ENCODE results near the gene CCNB2.
"Not testable (repeated sequence)": the region's sequence is repeated elsewhere in the genome, so short reads cannot be mapped to it uniquely, and the experiment has no call there.

CCNB2 gene

GRCh38 chr15:59159210-59159609, 54.3 kb downstream of the CCNB2 start:
- TF ChIP-seq, protein P1, sequence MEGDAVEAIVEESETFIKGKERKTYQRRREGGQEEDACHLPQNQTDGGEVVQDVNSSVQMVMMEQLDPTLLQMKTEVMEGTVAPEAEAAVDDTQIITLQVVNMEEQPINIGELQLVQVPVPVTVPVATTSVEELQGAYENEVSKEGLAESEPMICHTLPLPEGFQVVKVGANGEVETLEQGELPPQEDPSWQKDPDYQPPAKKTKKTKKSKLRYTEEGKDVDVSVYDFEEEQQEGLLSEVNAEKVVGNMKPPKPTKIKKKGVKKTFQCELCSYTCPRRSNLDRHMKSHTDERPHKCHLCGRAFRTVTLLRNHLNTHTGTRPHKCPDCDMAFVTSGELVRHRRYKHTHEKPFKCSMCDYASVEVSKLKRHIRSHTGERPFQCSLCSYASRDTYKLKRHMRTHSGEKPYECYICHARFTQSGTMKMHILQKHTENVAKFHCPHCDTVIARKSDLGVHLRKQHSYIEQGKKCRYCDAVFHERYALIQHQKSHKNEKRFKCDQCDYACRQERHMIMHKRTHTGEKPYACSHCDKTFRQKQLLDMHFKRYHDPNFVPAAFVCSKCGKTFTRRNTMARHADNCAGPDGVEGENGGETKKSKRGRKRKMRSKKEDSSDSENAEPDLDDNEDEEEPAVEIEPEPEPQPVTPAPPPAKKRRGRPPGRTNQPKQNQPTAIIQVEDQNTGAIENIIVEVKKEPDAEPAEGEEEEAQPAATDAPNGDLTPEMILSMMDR (IDR thresholded peaks at IDR 0.05; ENCODE audit: control insufficient read depth, insufficient read depth, low read depth, low read length, missing control alignments) = no peak
- no peak for DNase-seq (ENCODE audit: low read depth)
- H3K4me3 ChIP-seq (ENCODE audit: control insufficient read depth, low read depth, low read length) = no peak overlapping the region

DNA sequence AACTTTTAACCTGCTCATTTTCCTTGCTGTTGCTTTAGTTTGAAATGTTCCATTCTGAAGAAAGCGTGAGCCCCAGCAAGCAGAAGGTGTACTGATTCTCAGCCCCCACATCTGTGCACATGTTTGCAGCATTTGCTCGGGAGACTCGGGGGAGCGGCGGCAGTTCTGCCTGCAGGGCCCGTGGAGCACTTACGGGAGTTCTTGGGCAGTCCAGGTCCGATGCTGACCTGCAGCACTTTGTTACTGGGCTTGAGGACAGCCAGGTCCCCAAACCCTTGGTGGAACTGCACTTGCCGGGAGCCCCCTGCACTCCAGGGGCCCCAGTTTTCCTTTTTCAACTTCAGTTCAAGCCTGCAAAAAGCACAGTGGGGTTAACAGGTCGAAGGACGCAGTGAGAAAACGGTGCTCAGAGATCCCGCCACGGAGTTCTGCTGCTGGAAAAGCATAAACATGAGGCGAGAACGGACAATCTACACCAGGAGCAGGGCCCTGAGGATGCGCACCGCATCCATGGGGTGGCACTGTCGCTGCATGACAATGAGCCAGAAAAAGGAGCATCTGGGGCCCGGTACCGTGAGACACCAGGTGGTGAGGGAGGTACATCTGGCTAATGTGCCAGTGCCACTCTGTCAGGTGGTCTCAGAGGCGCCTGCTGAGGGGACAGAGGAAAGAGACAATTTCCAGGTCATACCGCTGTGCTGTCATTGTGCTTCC, 56.1 kb downstream of the CCNB2 start:
- DNase-seq (ENCODE audit: low read depth) = no peak
- no peak overlapping the region for H3K4me3 ChIP-seq (ENCODE audit: control insufficient read depth, low read depth, low read length)
- TF ChIP-seq, protein P1 (IDR thresholded peaks at IDR 0.05; ENCODE audit: control insufficient read depth, insufficient read depth, low read depth, low read length, missing control alignments) = peak; percentile 60

DNA sequence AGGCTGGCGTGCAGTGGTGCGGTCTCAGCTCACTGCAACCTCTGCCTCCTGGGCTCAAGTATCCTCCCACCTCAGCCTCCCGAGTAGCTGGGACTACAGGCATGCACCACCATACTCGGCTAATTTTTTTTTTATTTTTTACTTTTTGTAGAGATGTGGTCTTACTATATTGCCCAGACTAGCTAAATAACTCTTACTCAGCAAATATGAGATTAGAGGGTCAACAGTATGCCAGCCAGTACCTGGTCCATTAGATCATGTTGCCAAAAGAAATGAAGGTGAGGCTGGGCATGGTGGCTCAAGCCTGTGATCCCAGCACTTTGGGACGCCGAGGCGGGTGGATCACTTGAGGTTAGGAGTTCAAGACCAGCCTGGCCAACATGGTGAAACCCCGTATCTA, 57.1 kb downstream of the CCNB2 start:
- H3K4me3 ChIP-seq (ENCODE audit: control insufficient read depth, low read depth, low read length); DNase-seq (ENCODE audit: low read depth): not testable (repeated sequence)

DNA sequence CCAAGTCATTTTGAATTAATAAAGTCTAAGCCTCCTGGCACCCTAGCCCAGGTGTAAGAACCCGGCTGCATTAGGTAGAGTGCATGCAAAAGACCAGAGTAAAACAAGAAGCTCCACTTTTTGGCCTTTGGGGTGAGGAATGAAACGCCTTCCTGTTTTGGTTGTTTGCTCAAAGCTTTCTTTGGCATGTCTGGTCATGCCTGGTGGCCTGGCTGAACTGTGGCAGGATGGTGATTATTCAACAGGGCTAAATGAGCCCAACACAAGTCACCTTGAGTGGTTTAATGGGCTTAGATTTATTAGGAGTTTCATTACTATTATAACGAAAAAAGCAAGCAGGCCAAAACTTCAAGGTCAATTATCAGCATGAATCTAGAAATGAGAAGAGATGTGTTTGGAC, 60.8 kb downstream of the CCNB2 start:
- TF ChIP-seq, protein P1 (IDR thresholded peaks at IDR 0.05; ENCODE audit: control insufficient read depth, insufficient read depth, low read depth, low read length, missing control alignments) = no peak
- DNase-seq (ENCODE audit: low read depth) = no peak
- H3K4me3 ChIP-seq (ENCODE audit: control insufficient read depth, low read depth, low read length) = no peak overlapping the region

GRCh38 chr15:59166166-59166565, 61.2 kb downstream of the CCNB2 start:
- H3K4me3 ChIP-seq (ENCODE audit: control insufficient read depth, low read depth, low read length) = no peak overlapping the region
- peak; percentile 34 for DNase-seq (ENCODE audit: low read depth)
- TF ChIP-seq, protein P1 (IDR thresholded peaks at IDR 0.05; ENCODE audit: control insufficient read depth, insufficient read depth, low read depth, low read length, missing control alignments) = no peak

DNA sequence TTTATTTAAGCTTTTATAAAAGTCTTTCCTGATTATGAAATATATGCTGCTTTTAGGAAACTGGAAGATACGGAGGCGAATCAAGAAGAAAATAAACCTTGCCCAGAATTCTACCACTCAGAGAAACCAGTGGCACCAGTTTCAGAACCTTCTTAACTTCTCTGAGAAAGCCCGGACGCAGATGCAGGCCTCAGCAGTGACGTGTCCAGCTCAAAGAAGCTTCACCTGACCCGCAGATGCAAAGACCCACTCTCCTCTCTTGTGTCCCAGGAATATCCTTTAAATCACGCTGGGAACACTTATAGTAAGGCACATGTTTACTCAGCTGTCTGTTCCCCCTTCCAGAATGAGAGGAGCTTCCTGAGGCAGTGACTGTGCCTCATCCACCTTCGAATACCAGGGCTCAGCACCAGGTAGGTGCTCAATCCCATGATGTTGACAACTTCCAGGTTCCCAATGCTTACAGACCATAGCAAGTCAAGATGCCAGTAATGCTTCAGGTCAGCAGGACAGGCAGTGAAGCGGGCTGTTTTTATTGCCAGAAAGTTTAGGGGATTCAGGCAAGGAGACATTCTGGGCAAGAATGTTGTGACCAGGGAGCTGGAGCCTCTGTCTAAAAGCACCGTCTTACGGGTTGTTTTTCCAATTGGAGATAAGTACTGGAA, 61.8 kb downstream of the CCNB2 start:
- no peak for DNase-seq (ENCODE audit: low read depth)

GRCh38 chr15:59168536-59168935, 63.6 kb downstream of the CCNB2 start:
- TF ChIP-seq, protein P1 (IDR thresholded peaks at IDR 0.05; ENCODE audit: control insufficient read depth, insufficient read depth, low read depth, low read length, missing control alignments) = no peak
- no peak for DNase-seq (ENCODE audit: low read depth)
- no peak overlapping the region for H3K4me3 ChIP-seq (ENCODE audit: control insufficient read depth, low read depth, low read length)

More for the DNA sequence above, 61.8 kb downstream of the CCNB2 start:
- H3K4me3 ChIP-seq (ENCODE audit: control insufficient read depth, low read depth, low read length) = no peak overlapping the region
- TF ChIP-seq, protein P1 (IDR thresholded peaks at IDR 0.05; ENCODE audit: control insufficient read depth, insufficient read depth, low read depth, low read length, missing control alignments) = no peak

All from AG09309 (cell line).